HG03558 (cell line): ENCODE results near the gene HSD3B1.
"Not testable (repeated sequence)": the region's sequence is repeated elsewhere in the genome, so short reads cannot be mapped to it uniquely, and the experiment has no call there.

Experiments used
- ATAC-seq: cut with Tn5 transposase; IDR thresholded peaks from one replicate; pipeline ENCODE4 v1.9.1; 2021; ENCODE audit warnings: moderate number of reproducible peaks; ENCODE audit not compliant: unreplicated experiment; ENCODE audit errors: extremely low read depth

The HSD3B1 gene

GRCh38 chr1:119489201-119489600 lies 17.8 kb upstream of the HSD3B1 start:
- ATAC-seq, result no peak

DNA sequence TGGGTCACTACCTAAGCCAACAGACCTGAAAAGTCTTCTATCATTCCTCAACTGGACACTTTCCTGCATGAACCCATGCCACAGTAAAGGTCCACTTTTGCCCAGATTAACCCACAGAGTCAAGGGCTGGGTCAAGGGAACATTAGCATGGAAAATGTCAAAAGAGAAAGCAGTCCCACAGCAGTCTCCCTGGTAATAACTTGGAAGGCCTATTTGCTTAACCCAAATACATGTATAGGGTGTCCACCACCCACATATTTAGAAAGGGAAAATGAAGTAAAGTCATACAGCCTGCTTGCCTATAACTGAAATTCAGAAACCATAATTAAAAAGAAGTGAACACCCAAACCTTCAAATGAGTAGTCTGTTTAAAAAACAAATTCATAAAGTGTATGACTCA lies 16.1 kb upstream of the HSD3B1 start:
- ATAC-seq, result no peak

DNA sequence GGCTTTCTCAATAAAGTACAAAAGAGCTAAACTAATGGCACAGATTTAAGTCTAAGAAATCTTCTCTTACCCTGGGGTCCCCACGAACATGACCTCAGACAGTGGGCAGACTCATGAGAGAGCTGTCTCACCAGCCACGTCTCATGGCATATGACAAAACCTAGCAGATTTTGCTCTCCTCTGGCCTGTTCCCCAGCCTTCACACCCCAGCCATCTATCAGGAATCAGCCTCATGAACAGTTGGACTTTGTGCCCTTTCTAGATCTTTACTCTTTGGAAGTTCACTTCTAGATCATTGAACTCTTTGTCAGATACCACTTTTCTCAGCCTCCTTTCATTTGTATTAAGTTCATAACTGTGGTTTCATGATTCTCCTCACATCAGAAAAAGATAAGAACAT lies 14.2 kb upstream of the HSD3B1 start:
- ATAC-seq, result no peak

DNA sequence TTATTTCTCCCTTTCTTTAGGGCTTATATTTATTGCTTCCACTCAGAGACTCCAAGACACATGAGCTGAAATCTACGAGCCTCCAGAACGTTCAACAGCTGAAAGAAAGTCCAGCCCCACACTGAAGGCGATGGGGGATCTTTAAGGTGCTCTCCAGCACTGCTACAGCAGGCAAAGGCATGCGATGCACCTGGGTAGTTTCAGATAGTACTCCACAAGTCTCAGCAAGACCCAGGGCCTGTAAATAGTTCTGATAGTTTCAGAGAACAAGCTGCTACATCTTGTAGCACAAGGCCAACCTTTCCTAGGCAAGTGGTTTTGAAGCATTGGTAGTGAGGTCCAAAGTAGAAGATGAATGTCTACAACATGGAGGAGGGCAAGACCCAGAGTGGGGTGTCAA lies 2.2 kb upstream of the HSD3B1 start:
- no peak for ATAC-seq

GRCh38 chr1:119510046-119510445 lies 3.0 kb downstream of the HSD3B1 start:
- no peak for ATAC-seq

DNA sequence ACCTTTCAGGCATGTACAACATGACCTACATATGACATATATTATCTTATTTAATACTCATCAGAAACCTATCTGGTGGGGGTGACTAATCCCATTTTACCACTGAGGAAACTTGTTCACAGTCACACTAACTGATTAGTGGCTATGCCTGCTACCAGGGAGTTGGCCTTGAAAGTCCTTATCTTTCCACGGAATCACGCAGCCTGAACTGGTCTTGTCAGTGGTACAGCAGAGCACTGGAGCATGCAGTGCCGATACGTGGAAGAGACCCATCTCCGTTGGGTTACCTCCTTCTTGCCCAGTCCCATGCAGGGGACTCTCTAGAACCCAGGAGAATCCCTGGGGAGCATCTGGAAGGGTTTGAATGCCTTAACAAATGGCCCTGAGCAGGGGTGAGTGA lies 8.2 kb downstream of the HSD3B1 start:
- ATAC-seq, result no peak

- ATAC-seq, result no peak
Measured at GRCh38 chr1:119516247-119516646, 9.2 kb downstream of the HSD3B1 start.

- ATAC-seq, result no peak
Measured at GRCh38 chr1:119516680-119517079, 9.7 kb downstream of the HSD3B1 start.

DNA sequence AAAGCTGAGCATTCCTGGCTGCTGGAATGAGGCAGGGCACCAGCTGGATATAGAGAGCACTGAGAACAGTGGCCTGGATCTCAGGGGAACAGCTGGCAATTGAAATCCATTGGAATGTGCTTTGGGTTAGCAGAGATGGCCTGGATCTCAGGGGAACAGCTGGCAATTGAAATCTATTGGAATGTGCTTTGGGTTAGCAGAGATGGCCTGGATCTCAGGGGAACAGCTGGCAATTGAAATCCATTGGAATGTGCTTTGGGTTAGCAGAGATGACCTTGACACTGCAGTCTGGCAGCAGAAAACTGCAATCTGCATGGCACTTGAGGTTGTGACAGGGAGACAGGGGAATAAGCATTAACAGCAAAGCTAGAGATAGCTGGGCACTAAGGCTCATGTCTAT lies 10.7 kb downstream of the HSD3B1 start:
- not testable (repeated sequence) for ATAC-seq

GRCh38 chr1:119531606-119532323 lies 24.8 kb downstream of the HSD3B1 start:
- ATAC-seq, result no peak

DNA sequence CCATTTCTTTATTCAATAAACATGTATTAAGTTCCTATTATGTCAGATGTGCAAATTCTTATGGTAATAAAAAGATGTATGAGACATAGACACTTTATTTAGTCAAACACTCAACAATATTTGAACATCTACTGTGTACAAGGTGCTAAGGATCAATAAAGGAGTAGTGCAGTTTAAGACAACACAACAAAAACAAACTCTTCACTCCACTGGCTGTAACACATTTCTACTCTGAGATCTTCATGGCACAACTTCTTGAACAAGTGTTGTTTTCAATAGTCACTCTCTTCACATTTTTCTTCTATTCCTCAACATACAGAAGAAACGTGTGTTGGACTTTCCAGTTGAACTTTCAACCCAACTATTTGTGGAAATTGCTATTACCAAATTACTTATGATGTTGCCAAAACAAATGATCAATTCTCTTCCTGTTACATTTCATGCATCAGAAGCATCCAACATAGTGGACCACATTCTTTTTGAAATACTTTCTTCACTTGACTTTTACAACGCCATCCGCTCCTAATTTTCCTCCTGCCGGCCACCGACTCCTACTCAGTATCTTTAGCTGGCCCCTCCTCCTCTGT lies 25.4 kb downstream of the HSD3B1 start:
- no peak for ATAC-seq

DNA sequence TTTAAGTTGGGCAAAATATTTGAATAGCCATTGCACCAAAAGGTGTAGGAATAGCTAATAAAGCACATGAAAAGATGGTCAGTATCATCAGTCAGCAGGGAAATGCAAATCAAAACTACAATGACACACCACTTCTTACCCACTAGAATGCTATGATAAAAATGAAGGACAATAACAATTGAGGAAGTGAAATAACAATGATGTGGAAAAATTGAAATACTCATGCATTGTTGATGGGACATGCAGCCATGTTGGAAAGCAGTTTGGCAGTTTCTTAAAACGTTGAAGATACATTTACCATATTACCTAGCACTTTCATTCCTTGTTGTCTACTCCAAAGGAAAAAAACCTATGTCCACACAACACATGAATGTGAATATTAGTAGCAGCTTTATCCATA lies 28.4 kb downstream of the HSD3B1 start:
- ATAC-seq, result no peak

- no peak for ATAC-seq
Measured at GRCh38 chr1:119537966-119538365, 31.0 kb downstream of the HSD3B1 start.

DNA sequence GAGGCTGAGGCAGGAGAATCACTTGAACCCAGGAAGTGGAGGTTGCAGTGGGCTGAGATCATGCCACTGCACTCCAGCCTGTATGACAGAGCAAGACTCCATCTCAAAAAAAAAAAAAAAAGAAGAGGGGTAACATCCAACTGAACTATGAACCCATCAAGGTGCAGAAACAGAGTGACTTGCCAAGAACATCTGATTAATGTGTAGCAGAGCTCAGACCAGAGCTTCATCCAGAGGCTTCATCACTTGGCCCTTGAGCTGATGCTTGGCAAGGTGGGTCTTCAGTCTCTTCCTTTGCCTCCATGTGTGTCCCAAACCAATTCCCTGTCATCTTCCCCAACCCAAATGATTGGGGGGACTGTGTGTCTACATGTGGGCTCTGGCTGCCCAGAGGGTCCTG lies 32.6 kb downstream of the HSD3B1 start:
- no peak for ATAC-seq

DNA sequence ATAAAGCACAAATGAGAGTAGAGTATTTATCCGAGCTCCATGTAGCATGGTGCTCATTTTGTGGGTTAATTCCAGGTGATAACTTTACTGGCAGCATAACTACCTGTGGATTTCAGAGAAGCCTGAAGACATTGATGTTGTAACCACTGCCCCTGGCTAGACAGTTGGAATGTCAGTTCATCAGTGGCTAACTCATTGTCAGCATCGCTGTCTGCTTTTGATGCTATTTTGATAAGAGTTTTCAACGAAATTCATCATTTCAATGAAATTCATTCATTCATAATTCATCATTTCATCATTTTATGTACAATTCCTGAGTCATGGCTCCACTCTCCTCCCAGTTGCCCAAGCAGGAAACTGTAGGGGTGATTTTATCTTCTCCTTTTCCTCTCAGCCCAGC lies 34.4 kb downstream of the HSD3B1 start:
- ATAC-seq, result no peak

DNA sequence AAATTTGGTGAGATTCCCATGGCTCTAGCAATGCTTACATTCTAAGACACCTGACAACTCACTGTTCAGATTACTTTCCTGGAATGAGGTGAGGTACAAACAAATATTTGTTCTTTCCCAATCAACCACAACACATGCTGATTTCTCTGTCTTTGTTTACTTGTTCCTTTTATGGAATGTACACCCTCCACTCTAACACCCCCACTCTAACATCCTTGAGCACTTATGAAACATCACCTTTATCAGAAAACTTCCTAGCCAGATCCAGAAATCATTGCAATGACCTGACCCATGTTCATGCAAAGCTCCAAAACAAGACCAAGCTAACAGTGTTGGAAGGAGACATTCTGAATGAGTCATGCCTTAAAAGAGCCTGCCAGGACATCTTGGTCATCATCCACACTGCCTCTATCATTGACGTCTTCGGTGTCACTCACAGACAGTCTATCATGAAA lies 35.5 kb downstream of the HSD3B1 start:
- no peak for ATAC-seq

- no peak for ATAC-seq
Measured at GRCh38 chr1:119544165-119544762, 37.3 kb downstream of the HSD3B1 start.

GRCh38 chr1:119546641-119547040 lies 39.6 kb downstream of the HSD3B1 start:
- ATAC-seq, result no peak

DNA sequence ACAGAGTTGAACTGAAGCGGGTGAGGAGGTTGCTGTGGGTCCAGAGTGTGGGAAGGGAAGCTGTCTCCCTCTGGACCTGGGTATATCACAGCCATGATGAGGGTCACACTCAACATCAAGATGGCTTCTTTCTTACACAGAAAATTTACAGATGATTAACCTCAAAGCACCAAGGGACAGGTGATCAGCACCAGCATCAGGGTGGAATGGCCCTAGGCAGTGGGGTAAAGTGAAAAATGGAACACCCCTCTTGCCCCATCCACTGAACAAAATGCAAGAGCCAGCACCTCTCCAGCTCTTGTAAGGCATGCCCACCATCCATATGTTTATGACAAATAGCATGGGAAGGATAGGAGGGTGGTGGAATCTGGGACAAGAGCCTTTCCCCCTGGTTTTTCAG lies 40.3 kb downstream of the HSD3B1 start:
- no peak for ATAC-seq

DNA sequence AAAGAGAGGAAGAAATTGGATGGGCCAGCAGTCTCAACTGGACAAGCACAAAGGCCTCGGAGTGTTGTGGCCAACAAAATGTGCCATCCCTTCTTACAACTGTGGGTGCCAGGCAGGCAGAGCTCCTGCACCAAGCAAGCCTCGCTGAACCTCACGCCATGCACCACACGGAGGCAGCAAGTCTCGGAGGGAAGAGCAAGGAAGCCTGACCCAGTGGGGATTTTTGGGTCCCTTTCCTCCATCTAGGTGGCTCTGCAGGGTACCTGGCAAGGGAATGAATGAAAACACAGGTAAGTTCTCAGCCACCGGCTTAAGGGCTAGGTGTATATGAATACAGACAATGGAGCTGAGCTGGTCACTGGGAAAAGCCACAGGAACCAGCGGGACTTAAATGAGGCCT lies 40.8 kb downstream of the HSD3B1 start:
- ATAC-seq, result no peak

DNA sequence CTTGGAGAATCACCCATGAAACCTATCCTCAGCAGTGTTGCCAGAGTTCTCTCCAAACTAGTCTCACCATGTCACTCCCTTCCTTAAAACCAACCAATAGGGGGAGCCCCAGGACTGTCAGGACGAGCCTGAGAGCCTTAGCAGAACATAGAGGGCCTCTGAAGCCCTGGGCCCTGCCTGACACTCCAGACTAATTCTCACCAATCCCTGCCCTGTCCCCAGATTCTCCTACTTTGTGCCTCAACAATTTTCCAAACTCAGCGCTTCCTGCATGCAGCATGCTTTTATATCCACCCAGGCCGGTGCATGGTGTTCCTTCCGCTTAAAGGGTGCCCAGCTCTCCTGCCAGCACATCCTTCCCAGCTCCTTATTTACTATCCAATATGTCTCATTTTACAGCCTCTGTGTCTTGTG lies 42.7 kb downstream of the HSD3B1 start:
- no peak for ATAC-seq

DNA sequence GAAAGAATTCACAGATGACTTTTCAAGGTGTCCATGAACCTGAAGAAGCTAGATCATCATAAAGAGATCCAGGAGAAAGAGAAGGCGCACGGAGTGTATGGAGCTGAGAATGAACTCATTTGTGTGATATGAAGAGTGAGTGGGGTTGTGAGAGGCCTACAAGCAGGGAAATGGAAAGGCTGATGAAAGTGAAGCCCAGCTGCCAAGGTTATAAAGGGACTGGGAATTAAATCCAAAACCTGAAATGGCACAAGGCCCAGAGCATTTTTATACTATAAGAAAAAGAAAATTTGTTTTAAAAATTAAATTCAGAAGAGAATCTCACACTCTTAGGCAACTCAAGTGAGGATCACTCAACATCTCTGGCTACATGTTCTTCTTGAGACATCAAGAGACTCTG lies 43.4 kb downstream of the HSD3B1 start:
- no peak for ATAC-seq
